ENCODE data around the gene PEX26. TPM values are rescaled to one million over a fixed set of nuclear protein-coding genes. Genes with fewer than 3 reads are reported as not detected.
A peak's percentile ranks its signal among the peaks of the same experiment; 100 is the strongest.
"Not testable (repeated sequence)": the region's sequence is repeated elsewhere in the genome, so short reads cannot be mapped to it uniquely, and the experiment has no call there.

PEX26 gene
- total RNA-seq, 2 donors from 2014 or later: 36.8 to 63.7 TPM

GRCh38 chr22:18066181-18066859, 11.5 kb upstream of the PEX26 start:
- H3K27ac Mint-ChIP-seq: no peak overlapping the region
- no peaks in the 10 kb centered on the region for H3K9me3 Mint-ChIP-seq
- ATAC-seq (no peak), DNase-seq (ENCODE audit: low spot score in 2 of 2) (no peak)
- H3K36me3 Mint-ChIP-seq: no peaks in the 10 kb centered on the region

GRCh38 chr22:18067121-18067520, 10.7 kb upstream of the PEX26 start:
- no peak for DNase-seq (ENCODE audit: low spot score in 2 of 2)
- Mint-ChIP-seq H3K36me3 (no peaks in the 10 kb centered on the region), H3K27ac (no peak overlapping the region), H3K9me3 (no peaks in the 10 kb centered on the region)
- no peak for ATAC-seq

GRCh38 chr22:18067548-18068341, 10.0 kb upstream of the PEX26 start:
- no peak for ATAC-seq
- Mint-ChIP-seq H3K36me3 (no peaks in the 10 kb centered on the region), H3K27ac (no peak overlapping the region), H3K9me3 (no peaks in the 10 kb centered on the region)
- DNase-seq (ENCODE audit: low spot score in 2 of 2): no peak

- no peak overlapping the region for H3K27ac Mint-ChIP-seq
- DNase-seq (ENCODE audit: low spot score in 2 of 2) (no peak), ATAC-seq (no peak)
- no peaks in the 10 kb centered on the region for H3K9me3 Mint-ChIP-seq
- H3K36me3 Mint-ChIP-seq: no peaks in the 10 kb centered on the region
Measured at GRCh38 chr22:18068381-18068988, 9.3 kb upstream of the PEX26 start.

GRCh38 chr22:18069041-18069440, 8.7 kb upstream of the PEX26 start:
- DNase-seq (ENCODE audit: low spot score in 2 of 2): no peak
- H3K27ac Mint-ChIP-seq: no peak overlapping the region
- no peaks in the 10 kb centered on the region for H3K36me3 Mint-ChIP-seq
- no peaks in the 10 kb centered on the region for H3K9me3 Mint-ChIP-seq
- ATAC-seq: no peak

GRCh38 chr22:18070041-18070440, 7.7 kb upstream of the PEX26 start:
- no peak for DNase-seq (ENCODE audit: low spot score in 2 of 2)
- no peak for ATAC-seq
- H3K9me3 Mint-ChIP-seq: no peaks in the 10 kb centered on the region
- no peak overlapping the region for H3K27ac Mint-ChIP-seq
- no peaks in the 10 kb centered on the region for H3K36me3 Mint-ChIP-seq

GRCh38 chr22:18070556-18071306, 7.1 kb upstream of the PEX26 start:
- Mint-ChIP-seq H3K27ac (no peak overlapping the region), H3K9me3 (no peaks in the 10 kb centered on the region), H3K36me3 (no peaks in the 10 kb centered on the region)
- no peak for ATAC-seq
- no peak for DNase-seq (ENCODE audit: low spot score in 2 of 2)

- DNase-seq (ENCODE audit: low spot score in 2 of 2); H3K27ac Mint-ChIP-seq; ATAC-seq; H3K9me3 Mint-ChIP-seq; H3K36me3 Mint-ChIP-seq: not testable (repeated sequence)
Measured at GRCh38 chr22:18071307-18071967, 6.4 kb upstream of the PEX26 start.

GRCh38 chr22:18071968-18072310, 5.9 kb upstream of the PEX26 start:
- no peak for ATAC-seq
- Mint-ChIP-seq H3K27ac (no peak overlapping the region), H3K36me3 (peaks cover 0 to 2% of the 10 kb centered on the region in 2 donors), H3K9me3 (no peaks in the 10 kb centered on the region)
- DNase-seq (ENCODE audit: low spot score in 2 of 2): no peak

- H3K27ac Mint-ChIP-seq: no peak overlapping the region
- H3K9me3 Mint-ChIP-seq: no peaks in the 10 kb centered on the region
- peaks cover 3 to 15% of the 10 kb centered on the region in 2 donors for H3K36me3 Mint-ChIP-seq
- ATAC-seq (no peak), DNase-seq (ENCODE audit: low spot score in 2 of 2) (no peak)
Measured at GRCh38 chr22:18073467-18073866, 4.3 kb upstream of the PEX26 start.

- ATAC-seq; DNase-seq (ENCODE audit: low spot score in 2 of 2); H3K27ac Mint-ChIP-seq; H3K9me3 Mint-ChIP-seq: not testable (repeated sequence)
- peaks cover 7 to 20% of the 10 kb centered on the region in 2 donors for H3K36me3 Mint-ChIP-seq
Measured at GRCh38 chr22:18073927-18074326, 3.9 kb upstream of the PEX26 start.

GRCh38 chr22:18075101-18075719, 2.6 kb upstream of the PEX26 start:
- Mint-ChIP-seq H3K36me3 (peaks cover 20 to 30% of the 10 kb centered on the region in 2 donors), H3K27ac (no peak overlapping the region), H3K9me3 (no peaks in the 10 kb centered on the region)
- no peak for DNase-seq (ENCODE audit: low spot score in 2 of 2)
- no peak for ATAC-seq

- Mint-ChIP-seq H3K27ac (peak overlapping the region in 1 of 2 donors; percentile 94), H3K36me3 (peaks cover 27 to 35% of the 10 kb centered on the region in 2 donors), H3K9me3 (no peaks in the 10 kb centered on the region)
- DNase-seq (ENCODE audit: low spot score in 2 of 2): peak in 1 of 2 donors; percentile 58
- ATAC-seq: no peak
Measured at GRCh38 chr22:18075720-18076497, 1.9 kb upstream of the PEX26 start.

GRCh38 chr22:18077087-18077638, 627 bp upstream of the PEX26 start:
- ATAC-seq: peak; percentile 49 to 73
- H3K27ac Mint-ChIP-seq: peak overlapping the region; percentile 94 to 99
- no peaks in the 10 kb centered on the region for H3K9me3 Mint-ChIP-seq
- no peak for DNase-seq (ENCODE audit: low spot score in 2 of 2)
- peaks cover 40 to 45% of the 10 kb centered on the region in 2 donors for H3K36me3 Mint-ChIP-seq
